A673 (cell line): ENCODE results near the gene HSF2. TPM values are rescaled to one million over a fixed set of nuclear protein-coding genes. Genes with fewer than 3 reads are reported as not detected.

Source experiments
- BruUV-seq: library from RNA; stranded (reverse); fragments of 400-500 nt; replicated peaks from 2 replicates; lab custom pipeline; 2021; lab: Mats Ljungman, UMichigan
- CTCF ChIA-PET: fragments of 300-600 bp; sonication (Branson Sonifier 250); formaldehyde crosslinking; loops from one replicate; lab custom pipeline; 2022; ENCODE audit warnings: antibody characterized with exemption; lab: Charles Lee
- POLR2A ChIA-PET: fragments of 300-600 bp; sonication (Branson Sonifier 250); formaldehyde crosslinking; loops from one replicate; lab custom pipeline; 2022; ENCODE audit warnings: antibody characterized with exemption; ENCODE audit not compliant: low non-redundant PET; lab: Charles Lee
- DNase-seq: peaks from one replicate; pipeline ENCODE4 v3.0.0-alpha.2; 2015; ENCODE audit warnings: low spot score
- H3K27ac ChIP-seq: fragments of 200-600 bp; sonication (generic); 2 replicates; pipeline ENCODE4 v1.5.1; 2016; ENCODE audit warnings: mixed run types, low read depth, mild to moderate bottlenecking, mixed read lengths, antibody characterized with exemption, low read length; ENCODE audit not compliant: poor library complexity, severe bottlenecking
- H3K27me3 ChIP-seq: fragments of 200-600 bp; sonication (generic); replicated peaks from 2 replicates; pipeline ENCODE4 v1.6.1; 2017; ENCODE audit warnings: mixed run types, low read depth, mild to moderate bottlenecking, mixed read lengths, antibody characterized with exemption, low read length; ENCODE audit not compliant: insufficient read depth, poor library complexity
- H3K36me3 ChIP-seq: fragments of 200-600 bp; sonication (generic); 2 replicates; pipeline ENCODE4 v1.6.1; 2016; ENCODE audit warnings: mixed run types, mild to moderate bottlenecking, mixed read lengths, antibody characterized with exemption, low read length; ENCODE audit not compliant: insufficient read depth, poor library complexity, severe bottlenecking
- H3K4me1 ChIP-seq: fragments of 200-600 bp; sonication (generic); 2 replicates; pipeline ENCODE4 v1.6.1; 2017; ENCODE audit warnings: mixed run types, mild to moderate bottlenecking, mixed read lengths, antibody characterized with exemption, low read length; ENCODE audit not compliant: insufficient read depth, poor library complexity, severe bottlenecking
- H3K4me3 ChIP-seq: fragments of 200-600 bp; sonication (generic); 2 replicates; pipeline ENCODE4 v1.5.1; 2016; ENCODE audit warnings: low read depth, mixed run types, mild to moderate bottlenecking, mixed read lengths, low read length; ENCODE audit not compliant: poor library complexity, severe bottlenecking
- H3K9me3 ChIP-seq: fragments of 200-600 bp; sonication (generic); 2 replicates; pipeline ENCODE4 v1.6.1; 2016; ENCODE audit warnings: mixed run types, low read depth, mild to moderate bottlenecking, mixed read lengths, antibody characterized with exemption, low read length; ENCODE audit not compliant: poor library complexity, severe bottlenecking
- CTCF ChIP-seq: fragments of 300-800, 200-600 bp; sonication (generic); conservative IDR thresholded peaks from 2 replicates; pipeline ENCODE4 v1.5.1; 2017; ENCODE audit warnings: low read depth, mild to moderate bottlenecking, antibody characterized with exemption, low read length, moderate library complexity, mixed read lengths
- EZH2 ChIP-seq: fragments of 200-600 bp; sonication (generic); IDR thresholded peaks from 2 replicates; pipeline ENCODE4 v1.6.1; 2017; ENCODE audit warnings: borderline replicate concordance, low read depth, mild to moderate bottlenecking, mixed read lengths, antibody characterized with exemption, low read length; ENCODE audit not compliant: poor library complexity, severe bottlenecking
- intact Hi-C: fragments of 100-400 bp; cut with micrococcal nuclease; formaldehyde crosslinking; loops from one replicate; pipeline ENCODE4 v1.10.0; 2022; ENCODE audit not compliant: unreplicated experiment
- total RNA-seq: library from RNA; stranded (reverse); gene quantifications from 2 replicates; pipeline ENCODE4 v1.2.3, GENCODE V29; 2021

The HSF2 gene
- total RNA-seq, 1 experiment from 2014 or later = 27.5 TPM

DNA sequence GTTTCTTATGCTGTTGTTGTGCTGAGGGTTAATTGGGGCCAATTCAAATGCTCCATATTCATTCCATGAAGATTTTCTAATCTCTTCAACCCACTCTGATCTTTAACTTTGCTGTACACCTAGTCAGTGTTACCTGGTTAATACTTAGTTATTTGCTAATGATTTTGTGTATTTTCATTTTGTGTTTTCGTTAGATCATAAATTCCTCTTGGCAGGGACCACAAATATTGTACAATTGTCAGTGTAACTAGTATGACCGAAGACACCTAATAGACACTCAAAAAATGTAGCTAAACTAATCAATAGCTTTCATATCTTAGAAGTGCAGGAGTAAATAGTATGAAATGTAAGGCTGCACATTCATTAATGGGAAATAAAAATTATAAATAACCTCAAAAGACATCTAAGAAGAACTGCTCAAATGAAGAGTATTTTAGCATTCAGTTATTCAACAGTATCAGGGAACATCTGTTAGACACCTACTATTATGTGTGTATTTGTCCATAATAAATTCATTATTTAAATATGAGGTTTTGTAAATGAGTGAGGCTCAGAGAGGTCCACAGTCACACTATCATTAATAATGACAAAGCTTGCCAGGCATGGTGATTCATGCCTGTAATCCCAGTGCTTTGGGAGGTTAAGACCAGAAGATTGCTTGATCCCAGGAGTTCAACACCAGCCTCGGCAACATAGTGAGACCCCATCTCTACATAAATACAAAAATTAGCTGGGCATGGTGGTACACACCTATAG is 13.4 kb upstream of the HSF2 start:
- intact Hi-C loops = no loop called here
- no TSS peak for BruUV-seq
- no peak for DNase-seq
- Histone ChIP-seq H3K27me3 (no peaks in the 10 kb centered on the region), H3K36me3 (no peaks in the 10 kb centered on the region), H3K4me3 (no peak overlapping the region), H3K27ac (no peak overlapping the region), H3K4me1 (peaks cover 4% of the 10 kb centered on the region), H3K9me3 (no peaks in the 10 kb centered on the region)
- no peak for TF ChIP-seq CTCF
- TF ChIP-seq EZH2 = no peak
- ChIA-PET CTCF (no interaction called here), POLR2A (no interaction called here)

GRCh38 chr6:122388945-122389344 is 10.5 kb upstream of the HSF2 start:
- no peak overlapping the region for H3K4me3 ChIP-seq
- no peak overlapping the region for H3K27ac ChIP-seq
- DNase-seq = no peak
- no peaks in the 10 kb centered on the region for H3K36me3 ChIP-seq
- H3K27me3 ChIP-seq = no peaks in the 10 kb centered on the region
- intact Hi-C loops = no loop called here
- ChIA-PET CTCF (no interaction called here), POLR2A (interaction anchor here (0.6 kb wide), 1 partner anchor 1443 kb away, joined by 3 read pairs; no protein-coding TSS in a partner anchor)
- no TSS peak for BruUV-seq
- no peaks in the 10 kb centered on the region for H3K9me3 ChIP-seq
- no peak for TF ChIP-seq EZH2
- TF ChIP-seq CTCF = no peak
- H3K4me1 ChIP-seq = no peaks in the 10 kb centered on the region

- ChIA-PET CTCF (no interaction called here), POLR2A (no interaction called here)
- Histone ChIP-seq H3K4me3 (no peak overlapping the region), H3K27ac (no peak overlapping the region), H3K4me1 (no peaks in the 10 kb centered on the region), H3K9me3 (no peaks in the 10 kb centered on the region), H3K27me3 (no peaks in the 10 kb centered on the region), H3K36me3 (no peaks in the 10 kb centered on the region)
- no TSS peak for BruUV-seq
- no peak for DNase-seq
- TF ChIP-seq EZH2 (no peak), CTCF (no peak)
- intact Hi-C loops = no loop called here
Measured at GRCh38 chr6:122389704-122390372, 9.6 kb upstream of the HSF2 start.
